Measurements from ENCODE around the gene WSCD1. TPM values are rescaled to one million over a fixed set of nuclear protein-coding genes. Genes with fewer than 3 reads are reported as not detected.

The WSCD1 gene
- 6.8 TPM for total RNA-seq
- polyA plus RNA-seq, result 2.8 TPM

DNA sequence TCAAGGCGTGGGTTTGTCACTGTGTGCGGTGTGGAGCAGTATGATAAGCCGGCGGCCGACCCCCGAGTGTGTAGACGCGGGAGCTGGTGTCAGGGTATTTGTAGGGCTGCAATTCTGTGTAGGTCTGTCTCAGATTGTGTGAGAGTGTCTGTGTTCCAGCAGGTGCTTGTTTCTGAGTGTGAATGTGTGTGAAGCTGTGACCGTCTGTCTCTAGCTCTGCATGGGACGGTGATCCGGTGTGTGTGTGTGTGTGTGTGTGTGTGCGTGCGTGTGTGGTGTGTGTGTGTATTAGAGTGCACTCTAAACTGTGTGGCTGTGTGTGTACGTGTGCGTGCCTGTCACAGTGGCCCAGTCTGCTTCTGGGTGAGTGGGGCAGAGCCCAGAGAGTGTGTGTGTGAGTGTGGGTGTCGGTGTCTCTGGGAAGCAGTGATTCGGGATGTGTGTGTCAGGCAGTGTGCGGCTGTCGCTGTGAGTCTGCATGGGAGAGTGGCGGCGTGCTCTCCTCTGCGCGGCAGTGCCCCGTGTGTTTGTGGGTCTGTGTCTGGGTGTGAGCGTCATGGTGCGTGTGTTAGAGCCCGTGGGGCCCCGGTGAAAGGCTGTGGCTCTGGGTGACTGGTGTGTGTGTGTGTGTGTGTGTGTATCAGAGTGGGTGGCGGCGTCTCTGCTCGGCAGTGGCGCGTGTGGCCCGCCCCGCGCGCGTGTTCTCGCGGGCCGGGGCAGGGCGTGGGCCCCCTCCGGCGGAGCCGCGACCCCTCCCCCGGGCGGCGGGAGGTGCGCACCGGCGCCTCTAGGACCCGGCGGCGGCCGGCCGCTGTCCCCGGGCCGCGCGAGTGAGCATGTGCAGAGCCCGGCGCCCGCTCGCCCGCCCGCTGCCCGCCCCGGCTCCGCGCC, at the start of gene WSCD1:
TSS of gene WSCD1 (plus strand) at position 841 of the 891 bp plus-strand sequence. CDS start 10,280 bp downstream, outside the sequence.
- Histone ChIP-seq H3K27ac (ENCODE audit: low read depth) (no peak within 1 kb of the TSS), H3K36me3 (ENCODE audit: insufficient read depth) (no peaks in the 10 kb centered on the region), H3K4me3 (ENCODE audit: low read depth, low read length) (peak within 1 kb of the TSS; percentile 52), H3K4me1 (ENCODE audit: insufficient read depth) (no peaks in the 10 kb centered on the region)
- no peak for DNase-seq (ENCODE audit: extremely low spot score)
- WGBS, result 10% methylated on average over 70 of the region's 71 CpGs

DNA sequence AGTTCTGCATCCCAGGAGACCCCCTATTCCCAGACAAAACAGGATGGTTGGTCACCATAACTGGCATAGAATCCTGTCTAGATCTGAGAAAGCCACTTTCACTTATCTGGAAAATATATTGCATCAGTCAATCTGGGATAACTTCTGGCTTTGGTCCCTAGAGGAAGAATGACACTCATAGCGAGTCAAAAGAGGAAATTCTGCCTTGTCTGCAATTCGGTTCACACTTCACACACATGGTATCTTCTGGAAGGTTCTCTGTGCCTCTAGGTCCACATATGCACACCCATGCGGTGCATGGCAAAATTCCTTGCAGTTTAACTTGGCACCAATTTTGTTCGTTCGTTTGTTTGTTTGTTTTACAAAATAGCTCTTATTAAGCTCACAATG, 49.2 kb upstream of the WSCD1 start:
- H3K36me3 ChIP-seq (ENCODE audit: insufficient read depth), result no peaks in the 10 kb centered on the region
- no peak overlapping the region for H3K4me3 ChIP-seq (ENCODE audit: low read depth, low read length)
- WGBS, result 74% methylated on average over 5 of the region's 5 CpGs
- no peak overlapping the region for H3K27ac ChIP-seq (ENCODE audit: low read depth)
- H3K4me1 ChIP-seq (ENCODE audit: insufficient read depth), result no peaks in the 10 kb centered on the region
- no peak for DNase-seq (ENCODE audit: extremely low spot score)

GRCh38 chr17:6021627-6022026, 48.6 kb upstream of the WSCD1 start:
- no peak overlapping the region for H3K4me3 ChIP-seq (ENCODE audit: low read depth, low read length)
- no peaks in the 10 kb centered on the region for H3K4me1 ChIP-seq (ENCODE audit: insufficient read depth)
- 74% methylated on average over 9 of the region's 9 CpGs for WGBS
- H3K27ac ChIP-seq (ENCODE audit: low read depth), result no peak overlapping the region
- DNase-seq (ENCODE audit: extremely low spot score), result no peak
- H3K36me3 ChIP-seq (ENCODE audit: insufficient read depth), result no peaks in the 10 kb centered on the region

DNA sequence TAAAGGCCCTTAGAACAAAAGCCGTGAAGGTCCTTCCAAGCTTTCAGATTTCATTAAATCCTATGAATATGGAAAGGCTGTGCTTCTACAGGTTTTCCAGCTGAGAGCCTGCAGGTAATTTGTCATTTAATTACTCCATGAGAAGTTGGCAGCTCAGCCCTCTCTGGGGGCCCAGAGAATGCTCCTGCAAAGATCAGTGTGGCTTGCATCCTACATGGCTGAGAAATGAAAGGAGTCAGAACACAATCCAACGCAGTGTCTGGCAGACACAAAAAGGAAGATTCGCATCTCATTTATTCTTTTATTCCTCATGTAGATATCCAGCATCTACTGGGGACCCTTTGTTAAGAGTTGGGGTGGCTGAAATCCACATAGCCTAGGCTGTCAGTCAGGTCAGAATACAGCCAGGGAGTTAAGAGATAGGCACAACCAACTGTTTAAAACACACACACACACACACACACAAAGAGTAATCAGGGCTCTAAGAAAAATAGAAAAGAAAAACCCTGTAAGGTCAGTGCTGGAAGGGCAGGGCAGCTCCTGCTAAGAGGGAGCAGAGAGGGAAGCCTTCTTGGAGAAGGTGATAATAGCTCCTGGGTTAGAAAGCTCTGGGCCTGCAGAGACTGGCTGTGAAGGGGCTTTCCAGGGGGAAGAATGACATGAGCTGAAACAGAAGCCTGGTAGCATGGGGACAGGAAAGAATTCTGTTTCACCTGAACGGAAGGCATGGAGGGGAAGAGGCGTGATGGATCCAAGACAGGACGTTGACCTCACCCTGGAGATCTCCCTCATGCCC, 46.9 kb upstream of the WSCD1 start:
- Histone ChIP-seq H3K27ac (ENCODE audit: low read depth) (no peak overlapping the region), H3K4me3 (ENCODE audit: low read depth, low read length) (no peak overlapping the region), H3K36me3 (ENCODE audit: insufficient read depth) (no peaks in the 10 kb centered on the region), H3K4me1 (ENCODE audit: insufficient read depth) (no peaks in the 10 kb centered on the region)
- DNase-seq (ENCODE audit: extremely low spot score), result no peak
- 70% methylated on average over 6 of the region's 6 CpGs for WGBS

GRCh38 chr17:6024576-6024975, 45.6 kb upstream of the WSCD1 start:
- DNase-seq (ENCODE audit: extremely low spot score), result no peak
- H3K4me1 ChIP-seq (ENCODE audit: insufficient read depth), result no peaks in the 10 kb centered on the region
- no peak overlapping the region for H3K27ac ChIP-seq (ENCODE audit: low read depth)
- H3K4me3 ChIP-seq (ENCODE audit: low read depth, low read length), result no peak overlapping the region
- H3K36me3 ChIP-seq (ENCODE audit: insufficient read depth), result no peaks in the 10 kb centered on the region
- WGBS, result 72% methylated on average over 6 of the region's 6 CpGs

DNA sequence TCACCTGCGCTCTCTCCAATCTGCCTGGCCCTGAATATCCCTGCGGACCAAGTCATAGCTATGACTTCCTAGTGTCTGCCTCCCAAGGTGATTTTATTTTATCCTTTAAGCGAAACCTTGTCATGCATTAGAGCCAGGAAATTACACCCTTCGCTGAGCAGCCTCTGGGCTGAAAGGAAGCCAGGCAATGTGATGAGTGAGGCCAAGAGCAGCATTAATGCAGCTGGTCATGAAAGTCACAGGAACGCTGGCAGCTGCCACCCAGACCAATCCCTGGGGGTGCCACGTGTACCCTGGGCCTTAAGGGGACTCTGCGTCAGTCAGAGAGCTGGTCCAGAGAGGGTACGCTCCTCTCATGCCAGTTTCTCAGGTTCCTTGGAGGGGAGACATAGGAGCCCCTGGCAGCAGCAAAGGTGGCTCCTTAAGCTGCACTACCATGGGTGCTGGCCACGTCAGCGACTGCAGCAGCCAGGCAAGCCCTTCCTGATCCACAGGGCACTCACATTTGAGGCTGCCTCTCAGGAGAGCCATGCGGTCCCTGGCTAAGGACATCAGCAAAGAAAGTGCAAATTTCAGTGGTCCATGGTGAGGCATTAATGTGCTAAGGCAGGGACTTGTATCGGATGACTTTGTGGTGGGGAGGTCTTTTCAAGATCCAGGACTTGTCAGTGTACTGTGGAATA, 42.7 kb upstream of the WSCD1 start:
- 85% methylated on average over 12 of the region's 12 CpGs for WGBS
- no peaks in the 10 kb centered on the region for H3K4me1 ChIP-seq (ENCODE audit: insufficient read depth)
- H3K27ac ChIP-seq (ENCODE audit: low read depth), result no peak overlapping the region
- H3K36me3 ChIP-seq (ENCODE audit: insufficient read depth), result no peaks in the 10 kb centered on the region
- DNase-seq (ENCODE audit: extremely low spot score), result no peak
- H3K4me3 ChIP-seq (ENCODE audit: low read depth, low read length), result no peak overlapping the region

GRCh38 chr17:6028294-6028693, 41.9 kb upstream of the WSCD1 start:
- Histone ChIP-seq H3K27ac (ENCODE audit: low read depth) (no peak overlapping the region), H3K4me3 (ENCODE audit: low read depth, low read length) (no peak overlapping the region), H3K36me3 (ENCODE audit: insufficient read depth) (no peaks in the 10 kb centered on the region), H3K4me1 (ENCODE audit: insufficient read depth) (no peaks in the 10 kb centered on the region)
- WGBS, result 62% methylated on average over 10 of the region's 10 CpGs
- DNase-seq (ENCODE audit: extremely low spot score), result no peak

- DNase-seq (ENCODE audit: extremely low spot score), result no peak
- WGBS, result 73% methylated on average over 7 of the region's 7 CpGs
- no peaks in the 10 kb centered on the region for H3K36me3 ChIP-seq (ENCODE audit: insufficient read depth)
- no peak overlapping the region for H3K27ac ChIP-seq (ENCODE audit: low read depth)
- H3K4me1 ChIP-seq (ENCODE audit: insufficient read depth), result no peaks in the 10 kb centered on the region
- no peak overlapping the region for H3K4me3 ChIP-seq (ENCODE audit: low read depth, low read length)
These were observed 34.3 kb upstream of the WSCD1 start for GRCh38 chr17:6035801-6036394.

DNA sequence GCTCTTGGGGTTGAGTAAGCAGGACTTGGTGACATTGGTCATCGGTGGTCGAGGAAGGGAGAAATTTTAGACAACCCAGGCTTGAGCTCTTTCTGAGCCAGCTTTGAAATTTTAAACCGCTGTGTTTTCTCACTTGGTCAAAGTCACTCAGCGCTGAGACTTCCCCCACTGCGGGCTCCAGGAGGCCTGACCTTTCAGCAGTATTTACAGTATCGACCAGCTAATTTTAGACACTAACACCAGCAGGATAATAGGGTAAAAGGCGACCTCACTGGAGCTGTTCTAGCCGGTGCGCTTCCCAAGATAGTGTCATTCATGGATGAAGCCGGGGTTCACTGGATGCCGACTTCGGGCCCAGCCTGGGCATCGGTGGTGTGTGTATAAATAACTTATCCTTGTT, 29.7 kb upstream of the WSCD1 start:
- no peak overlapping the region for H3K4me3 ChIP-seq (ENCODE audit: low read depth, low read length)
- WGBS, result 81% methylated on average over 13 of the region's 13 CpGs
- no peaks in the 10 kb centered on the region for H3K36me3 ChIP-seq (ENCODE audit: insufficient read depth)
- H3K27ac ChIP-seq (ENCODE audit: low read depth), result no peak overlapping the region
- H3K4me1 ChIP-seq (ENCODE audit: insufficient read depth), result no peaks in the 10 kb centered on the region
- no peak for DNase-seq (ENCODE audit: extremely low spot score)

GRCh38 chr17:6041246-6041645, 28.9 kb upstream of the WSCD1 start:
- Histone ChIP-seq H3K27ac (ENCODE audit: low read depth) (no peak overlapping the region), H3K4me3 (ENCODE audit: low read depth, low read length) (no peak overlapping the region), H3K4me1 (ENCODE audit: insufficient read depth) (no peaks in the 10 kb centered on the region), H3K36me3 (ENCODE audit: insufficient read depth) (no peaks in the 10 kb centered on the region)
- no peak for DNase-seq (ENCODE audit: extremely low spot score)
- WGBS, result 75% methylated on average over 13 of the region's 13 CpGs

DNA sequence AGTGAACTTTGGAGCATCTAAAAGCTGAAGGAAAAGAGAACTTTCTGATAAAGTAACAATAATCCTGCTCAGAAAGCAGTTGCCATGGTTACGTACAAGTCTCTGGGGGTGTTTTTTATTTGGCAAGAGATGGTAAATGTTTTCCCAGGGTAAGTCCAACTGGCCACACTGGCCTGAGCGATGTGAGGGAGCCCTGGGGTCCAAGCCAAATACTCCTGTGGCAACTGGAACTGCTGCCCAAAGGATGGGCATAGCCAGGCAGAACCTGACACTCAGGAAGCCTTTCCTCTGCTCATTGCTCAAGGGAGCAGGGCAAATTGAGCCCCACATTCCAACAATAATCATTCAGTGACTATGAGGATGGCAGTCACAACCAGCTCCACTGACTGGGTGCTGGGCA, 26.8 kb upstream of the WSCD1 start:
- H3K4me1 ChIP-seq (ENCODE audit: insufficient read depth), result no peaks in the 10 kb centered on the region
- no peak overlapping the region for H3K4me3 ChIP-seq (ENCODE audit: low read depth, low read length)
- no peak overlapping the region for H3K27ac ChIP-seq (ENCODE audit: low read depth)
- WGBS, result 80% methylated on average over 2 of the region's 2 CpGs
- no peaks in the 10 kb centered on the region for H3K36me3 ChIP-seq (ENCODE audit: insufficient read depth)
- no peak for DNase-seq (ENCODE audit: extremely low spot score)

DNA sequence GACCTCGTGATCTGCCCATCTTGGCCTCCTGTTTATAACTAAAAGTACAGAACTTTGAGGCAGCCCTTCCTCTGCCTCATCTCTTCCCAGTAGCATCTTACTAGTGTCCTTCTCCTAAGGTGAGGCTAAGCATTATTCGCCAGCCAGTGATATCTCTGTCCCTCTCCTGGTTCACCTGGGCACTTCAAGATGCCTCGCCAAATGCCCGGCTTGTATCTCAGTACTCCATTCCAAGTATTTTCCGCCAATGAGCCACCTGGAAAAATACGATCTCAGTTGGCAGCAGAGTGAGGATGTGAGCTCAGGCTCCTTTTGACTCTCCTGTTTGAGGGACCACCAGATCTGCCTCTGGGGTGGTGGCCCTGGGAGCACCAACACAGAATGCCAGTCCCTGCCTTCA, 25.9 kb upstream of the WSCD1 start:
- 89% methylated on average over 6 of the region's 6 CpGs for WGBS
- H3K4me3 ChIP-seq (ENCODE audit: low read depth, low read length), result no peak overlapping the region
- no peaks in the 10 kb centered on the region for H3K36me3 ChIP-seq (ENCODE audit: insufficient read depth)
- no peak for DNase-seq (ENCODE audit: extremely low spot score)
- H3K4me1 ChIP-seq (ENCODE audit: insufficient read depth), result no peaks in the 10 kb centered on the region
- no peak overlapping the region for H3K27ac ChIP-seq (ENCODE audit: low read depth)

- H3K27ac ChIP-seq (ENCODE audit: low read depth), result no peak overlapping the region
- DNase-seq (ENCODE audit: extremely low spot score), result no peak
- no peaks in the 10 kb centered on the region for H3K4me1 ChIP-seq (ENCODE audit: insufficient read depth)
- WGBS, result 76% methylated on average over 6 of the region's 6 CpGs
- H3K4me3 ChIP-seq (ENCODE audit: low read depth, low read length), result no peak overlapping the region
- no peaks in the 10 kb centered on the region for H3K36me3 ChIP-seq (ENCODE audit: insufficient read depth)
These were observed 24.4 kb upstream of the WSCD1 start for GRCh38 chr17:6045621-6046357.

Measured in urinary bladder (tissue), 4 donors.